GM12873 (cell line): Measurements from ENCODE around the gene FAM170B.

Source experiments
- CTCF ChIP-seq: IDR thresholded peaks from 2 replicates; pipeline ENCODE4 v1.5.1; 2012; ENCODE audit warnings: low read depth, mild to moderate bottlenecking, moderate library complexity, low read length, control low read depth; ENCODE audit not compliant: insufficient read depth; ENCODE audit errors: missing control alignments

Gene FAM170B

GRCh38 chr10:49176310-49177268, 42.8 kb upstream of the FAM170B start:
- peak; percentile 43 for TF ChIP-seq CTCF

GRCh38 chr10:49175587-49176309, 41.9 kb upstream of the FAM170B start:
- no peak for TF ChIP-seq CTCF

- TF ChIP-seq CTCF: no peak
These were observed 41.2 kb upstream of the FAM170B start for GRCh38 chr10:49174926-49175500.

- TF ChIP-seq CTCF: no peak
These were observed 40.6 kb upstream of the FAM170B start for GRCh38 chr10:49174261-49174925.

GRCh38 chr10:49173853-49174252, 40.0 kb upstream of the FAM170B start:
- no peak for TF ChIP-seq CTCF

GRCh38 chr10:49173201-49173772, 39.5 kb upstream of the FAM170B start:
- no peak for TF ChIP-seq CTCF
